Activated CD4-positive, alpha-beta T cell treated with anti-CD3 and anti-CD28 coated beads, Interleukin-2, amount 50 U/mL, for 48 hours (primary cell): ENCODE data around the gene GTF2A2.
"Not testable (repeated sequence)": the region's sequence is repeated elsewhere in the genome, so short reads cannot be mapped to it uniquely, and the experiment has no call there.

Experiments
- DNase-seq, 2 experiments: peaks; one replicate each; pipeline ENCODE4 v3.0.0-alpha.2; 2020

The GTF2A2 gene

DNA sequence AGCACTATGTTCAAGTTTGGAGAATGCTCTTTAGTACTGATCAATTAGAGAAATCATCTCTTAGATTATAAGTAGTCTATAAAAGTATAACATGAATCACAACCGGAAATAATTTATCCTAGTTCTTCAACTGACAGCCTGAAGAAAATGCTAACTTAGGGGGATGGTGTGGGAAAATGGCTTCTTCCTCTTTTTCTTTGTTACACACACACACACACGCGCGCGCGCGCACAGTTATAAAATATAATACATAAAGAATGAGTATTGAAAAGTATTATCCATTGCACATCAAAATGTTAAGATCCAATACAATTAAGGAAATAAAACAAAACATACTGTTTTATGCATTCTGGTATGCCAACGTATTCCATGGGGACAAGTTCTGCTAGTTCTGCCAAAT, 11.2 kb upstream of the GTF2A2 start:
- DNase-seq = no peak

DNA sequence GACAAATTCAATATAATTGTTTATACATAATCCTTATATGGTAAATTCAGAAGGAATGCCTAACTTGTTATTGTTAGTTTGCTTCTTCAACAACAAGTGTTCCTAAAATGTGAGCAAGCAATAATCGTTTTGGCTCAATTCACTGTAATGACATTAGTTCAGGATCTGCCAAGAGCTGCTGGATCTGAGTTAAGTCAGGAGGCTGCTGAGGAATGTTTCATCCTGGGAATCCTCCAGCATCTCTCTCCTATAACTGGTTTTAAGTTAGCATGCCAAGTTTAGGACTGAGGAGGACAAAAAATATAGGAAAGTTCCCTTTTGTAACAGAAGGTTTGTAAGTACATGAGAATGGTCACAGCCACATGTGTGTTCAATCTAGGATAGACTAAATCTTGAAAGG, 4.9 kb upstream of the GTF2A2 start:
- no peak for DNase-seq

DNA sequence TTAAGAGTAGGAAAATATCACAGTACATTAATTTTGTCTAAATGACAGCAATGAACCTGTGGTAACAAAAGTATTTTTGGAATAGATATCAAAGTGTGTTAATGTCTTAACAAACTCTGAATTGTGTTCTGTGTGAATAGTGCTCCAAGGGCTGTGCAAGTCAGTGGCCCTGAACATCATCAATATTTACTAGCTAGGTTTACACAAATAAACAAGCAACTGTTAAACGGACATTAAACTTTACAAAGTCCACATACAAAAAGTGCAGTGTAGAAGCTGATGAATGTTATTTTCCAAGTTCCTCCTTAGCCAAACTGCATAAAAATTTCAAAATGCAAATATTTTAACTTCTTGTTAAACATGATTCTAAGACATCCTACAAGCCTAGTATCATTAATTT, 2.1 kb upstream of the GTF2A2 start:
- no peak for DNase-seq

DNA sequence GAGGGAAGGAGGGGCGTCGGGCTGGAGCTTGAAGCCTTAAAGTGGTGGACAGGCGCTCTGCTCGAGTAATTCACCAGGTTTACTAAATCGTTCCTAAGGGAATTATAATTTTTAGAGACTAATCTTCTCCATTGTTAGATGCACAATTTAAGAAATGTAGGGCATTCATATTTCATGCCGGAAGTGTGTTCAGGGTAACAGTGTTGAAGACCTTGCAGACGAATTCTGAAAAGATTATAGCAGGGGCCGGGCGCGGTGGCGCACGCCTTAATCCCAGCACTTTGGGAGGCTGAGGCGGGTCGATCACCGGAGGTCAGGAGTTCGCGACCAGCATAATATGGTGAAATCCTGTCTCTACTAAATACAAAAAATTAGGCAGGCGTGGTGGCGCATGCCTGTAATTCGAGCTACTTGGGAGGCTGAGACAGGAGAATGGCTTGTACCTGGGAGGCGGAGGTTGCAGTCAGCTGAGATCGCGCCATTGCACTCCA, 365 bp upstream of the GTF2A2 start:
- DNase-seq = peak in 1 of 2 experiments; percentile 10

DNA sequence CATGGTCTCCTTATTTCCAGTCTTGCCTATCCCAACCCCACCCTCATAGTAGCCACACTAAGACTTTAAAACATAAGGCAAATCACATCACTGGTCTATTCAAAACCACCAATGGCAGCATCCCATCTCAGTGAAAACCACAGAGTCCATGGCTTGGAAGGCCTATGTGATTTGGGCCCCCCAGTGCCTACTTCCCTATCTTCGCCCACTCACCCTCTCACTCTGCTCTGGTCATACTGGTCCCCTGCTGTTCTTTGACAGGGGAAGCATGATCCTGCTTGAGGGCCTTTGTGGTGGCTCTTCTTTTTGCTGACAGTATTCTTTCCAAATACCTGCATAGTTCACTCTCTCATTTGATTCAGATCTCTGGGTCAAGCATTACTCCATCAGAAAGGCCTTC, 3.3 kb downstream of the GTF2A2 start:
- no peak for DNase-seq

DNA sequence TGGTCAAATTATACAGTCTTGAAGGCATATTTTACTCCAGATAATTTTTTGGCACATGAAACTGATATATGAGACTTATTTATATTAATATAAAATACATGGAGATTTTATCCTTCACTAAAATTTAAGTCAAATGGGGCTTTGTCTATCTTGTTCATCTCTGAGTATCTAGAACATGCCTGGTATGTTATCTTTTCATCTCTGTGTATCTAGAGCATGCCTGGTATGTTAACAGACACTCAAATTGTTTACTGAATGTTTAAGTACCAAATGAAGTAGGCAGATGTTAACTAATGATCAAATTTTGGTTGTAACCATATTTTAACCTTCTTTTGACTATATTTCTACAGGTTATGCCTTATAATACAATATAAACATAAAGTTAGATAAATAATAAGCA, 7.7 kb downstream of the GTF2A2 start:
- no peak for DNase-seq

DNA sequence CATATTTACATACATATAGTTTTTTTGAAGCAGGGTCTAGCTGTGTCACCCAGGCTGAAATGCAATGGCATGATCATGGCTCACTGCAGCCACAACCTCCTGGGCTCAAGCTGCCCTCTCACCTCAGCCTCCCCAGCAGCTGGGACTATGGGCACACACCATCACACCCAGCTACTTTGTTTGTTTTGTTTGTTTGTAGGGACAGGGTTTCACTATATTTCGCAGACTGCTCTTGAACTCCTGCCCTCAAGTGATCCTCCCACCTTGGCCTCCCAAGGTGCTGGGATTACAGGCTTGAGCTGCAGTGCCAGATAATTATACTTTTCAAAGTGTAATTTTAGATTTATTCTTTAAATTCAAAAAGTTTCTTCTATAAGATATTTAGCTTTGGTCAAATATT, 10.2 kb downstream of the GTF2A2 start:
- DNase-seq = no peak

DNA sequence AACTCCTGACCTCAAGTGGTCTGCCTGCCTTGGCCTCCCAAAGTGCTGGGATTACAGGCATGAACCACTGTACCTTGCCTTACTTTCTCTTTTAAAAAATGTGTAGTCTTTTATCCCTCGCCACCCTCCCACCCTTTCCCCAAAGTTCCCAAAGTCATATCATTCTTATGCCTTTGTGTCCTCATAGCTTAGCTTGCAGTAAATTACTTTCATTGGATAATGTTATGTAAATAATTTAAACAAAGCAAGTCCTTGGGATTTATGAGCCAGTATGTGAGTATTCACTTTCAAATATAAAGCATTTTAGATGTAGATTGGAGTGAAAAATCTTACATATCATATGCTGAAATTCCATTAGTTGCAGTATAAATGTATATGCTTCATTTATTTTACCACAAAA, 11.0 kb downstream of the GTF2A2 start:
- no peak for DNase-seq

DNA sequence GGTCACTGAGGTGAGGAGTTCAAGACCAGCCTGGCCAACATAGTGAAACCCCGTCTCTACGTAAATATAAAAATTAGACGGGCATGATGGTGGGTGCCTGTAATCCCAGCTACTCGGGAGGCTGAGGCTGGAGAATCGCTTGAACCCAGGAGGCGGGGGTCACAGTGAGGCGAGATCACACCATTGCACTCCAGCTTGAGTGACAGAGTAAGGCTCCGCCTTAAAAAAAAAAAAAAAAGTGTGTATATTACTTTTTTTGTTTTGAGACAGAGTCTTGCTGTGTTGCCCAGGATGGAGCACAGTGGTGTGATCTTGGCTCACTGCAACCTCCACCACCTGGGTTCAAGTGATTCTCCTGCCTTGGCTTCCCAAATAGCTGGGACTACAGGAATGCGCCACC, 11.5 kb downstream of the GTF2A2 start:
- not testable (repeated sequence) for DNase-seq

DNA sequence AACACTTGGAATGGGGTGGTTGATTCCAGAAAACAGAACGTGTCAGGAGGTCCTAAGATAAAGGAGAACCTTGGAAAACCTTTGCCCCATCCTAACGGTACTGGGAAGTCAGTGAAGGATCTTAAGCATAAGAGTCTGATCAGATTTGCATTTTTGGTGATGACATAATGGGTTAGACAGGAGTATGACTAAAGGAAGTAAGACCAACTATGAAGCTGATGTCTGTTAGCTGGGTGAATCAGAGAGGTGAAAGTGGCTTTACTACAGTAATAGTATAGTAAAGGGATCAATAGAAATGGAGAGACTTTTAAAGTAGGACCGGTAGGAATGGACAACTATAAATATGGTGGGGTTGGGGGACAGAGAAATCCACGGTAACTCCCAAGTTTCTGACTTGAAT, 12.6 kb downstream of the GTF2A2 start:
- no peak for DNase-seq

DNA sequence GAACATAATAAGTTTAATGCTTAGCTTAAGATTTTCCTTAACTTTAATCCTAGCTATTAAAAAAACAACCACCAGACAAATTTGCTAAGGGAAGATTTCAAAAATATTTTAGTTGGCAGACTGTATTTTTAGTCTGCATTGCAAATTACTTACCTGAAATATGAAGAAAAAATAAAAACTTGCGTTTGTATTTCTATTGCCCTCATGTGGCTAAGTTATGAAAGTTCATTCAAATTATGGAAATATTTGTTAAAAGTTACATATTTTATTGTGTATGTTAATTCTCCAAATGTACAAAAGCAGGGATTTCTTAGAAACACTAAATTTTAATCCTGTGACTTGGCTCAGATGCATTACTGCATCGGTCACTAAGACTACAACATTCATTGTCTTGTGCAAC, 15.0 kb downstream of the GTF2A2 start:
- no peak for DNase-seq

DNA sequence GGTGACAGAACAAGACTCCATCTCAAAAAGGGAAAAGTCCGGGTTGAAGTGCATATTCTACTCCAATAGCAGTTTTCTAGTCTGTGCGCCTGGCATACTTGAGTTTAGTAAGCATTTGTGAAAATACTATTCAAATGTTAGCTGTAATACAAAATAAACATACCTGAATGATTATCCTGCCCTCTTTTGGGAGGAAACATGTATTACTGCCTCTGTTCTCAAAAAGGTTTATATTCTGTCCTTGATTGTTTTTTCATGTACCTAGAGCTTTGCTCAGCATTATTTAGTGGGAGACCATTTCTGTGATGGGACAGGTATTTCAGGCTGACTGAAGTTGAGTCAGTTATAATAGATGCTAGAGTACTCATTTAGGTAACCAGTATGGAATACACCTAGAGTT, 19.8 kb downstream of the GTF2A2 start:
- not testable (repeated sequence) for DNase-seq

DNA sequence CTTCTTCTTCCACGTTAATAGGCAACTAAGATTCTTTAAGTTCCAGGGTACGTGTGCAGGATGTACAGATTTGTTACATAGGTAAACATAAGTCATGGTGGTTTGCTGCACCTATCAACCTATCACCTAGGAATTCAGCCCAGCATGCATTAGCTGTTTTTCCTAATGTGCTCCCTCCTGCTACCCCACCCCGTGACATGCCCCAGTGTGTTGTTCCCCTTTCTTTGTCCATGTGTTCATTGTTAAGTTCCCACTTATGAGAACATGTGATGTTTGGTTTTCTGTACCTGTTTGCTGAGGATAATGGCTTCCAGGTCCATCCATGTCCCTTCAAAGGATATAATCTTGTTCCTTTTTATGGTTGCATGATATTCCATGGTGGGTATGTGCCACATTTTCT, 21.1 kb downstream of the GTF2A2 start:
- no peak for DNase-seq

DNA sequence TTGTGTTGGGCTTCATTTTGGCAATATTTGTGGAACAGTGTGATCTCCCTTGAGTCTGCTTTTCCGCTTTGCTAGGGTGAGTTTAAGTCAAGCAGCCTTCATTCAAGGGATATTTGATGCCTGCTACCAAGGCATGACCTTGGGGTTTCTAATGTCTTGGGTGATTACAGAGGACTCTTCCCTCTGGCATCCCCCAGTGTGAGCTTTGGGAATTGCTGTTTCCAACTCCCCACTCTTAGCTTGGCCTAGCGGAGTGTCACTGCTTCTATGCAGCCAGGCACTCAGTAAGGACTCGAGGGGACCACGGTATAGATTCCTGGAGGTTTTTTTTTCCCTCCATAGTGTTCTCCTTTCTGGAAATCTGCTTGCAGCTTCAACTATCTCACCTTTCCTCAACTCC, 24.6 kb downstream of the GTF2A2 start:
- DNase-seq = no peak

DNA sequence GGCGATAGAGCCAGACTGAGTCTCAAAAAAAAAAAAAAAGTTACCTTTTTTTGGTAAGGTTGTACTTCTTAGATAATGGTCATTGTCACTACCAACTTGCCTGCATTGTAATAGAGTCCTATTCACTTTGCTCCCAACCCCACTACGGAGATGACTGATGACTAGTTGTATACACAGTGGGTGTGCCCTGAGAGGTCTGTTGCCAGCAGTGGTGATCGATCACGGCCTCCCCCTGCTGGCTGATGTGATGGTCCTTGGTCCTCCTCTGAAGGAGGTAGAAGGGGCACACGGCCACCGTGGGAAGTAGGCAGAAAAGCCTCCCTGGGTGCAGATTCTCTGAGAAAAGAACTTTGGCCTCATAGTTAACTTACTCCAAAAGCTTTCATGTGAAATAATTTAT, 35.0 kb downstream of the GTF2A2 start:
- peak; percentile 61 to 71 for DNase-seq

DNA sequence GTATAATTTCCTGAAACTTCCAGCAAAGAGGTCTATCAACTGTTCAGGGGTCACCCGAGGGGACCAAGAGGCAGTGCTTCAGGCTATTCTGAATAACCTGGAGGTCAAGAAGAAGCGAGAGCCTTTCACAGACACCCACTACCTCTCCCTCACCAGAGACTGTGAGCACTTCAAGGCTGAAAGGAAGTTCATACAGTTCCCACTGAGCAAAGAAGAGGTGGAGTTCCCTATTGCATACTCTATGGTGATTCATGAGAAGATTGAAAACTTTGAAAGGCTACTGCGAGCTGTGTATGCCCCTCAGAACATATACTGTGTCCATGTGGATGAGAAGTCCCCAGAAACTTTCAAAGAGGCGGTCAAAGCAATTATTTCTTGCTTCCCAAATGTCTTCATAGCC, 38.9 kb downstream of the GTF2A2 start:
- no peak for DNase-seq

DNA sequence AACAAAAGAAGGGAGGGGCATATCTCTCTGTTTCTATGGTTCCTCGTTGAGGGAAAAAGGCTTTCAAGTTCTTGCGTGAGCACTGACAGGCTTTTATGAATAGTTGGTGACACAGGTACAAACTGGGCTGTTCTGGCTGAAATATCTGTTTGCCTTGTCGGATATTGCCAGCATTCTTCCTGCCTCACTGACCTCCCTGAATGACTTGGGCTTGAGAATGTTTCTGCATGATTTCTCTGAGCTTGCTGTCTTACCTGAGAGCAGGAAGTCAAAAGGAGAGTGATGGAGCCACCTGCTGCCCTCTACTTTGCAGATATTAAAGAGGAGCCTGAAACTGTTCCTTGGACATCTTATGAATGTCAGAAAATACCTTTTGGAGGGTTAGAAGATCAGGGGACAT, 40.9 kb downstream of the GTF2A2 start:
- DNase-seq = no peak

DNA sequence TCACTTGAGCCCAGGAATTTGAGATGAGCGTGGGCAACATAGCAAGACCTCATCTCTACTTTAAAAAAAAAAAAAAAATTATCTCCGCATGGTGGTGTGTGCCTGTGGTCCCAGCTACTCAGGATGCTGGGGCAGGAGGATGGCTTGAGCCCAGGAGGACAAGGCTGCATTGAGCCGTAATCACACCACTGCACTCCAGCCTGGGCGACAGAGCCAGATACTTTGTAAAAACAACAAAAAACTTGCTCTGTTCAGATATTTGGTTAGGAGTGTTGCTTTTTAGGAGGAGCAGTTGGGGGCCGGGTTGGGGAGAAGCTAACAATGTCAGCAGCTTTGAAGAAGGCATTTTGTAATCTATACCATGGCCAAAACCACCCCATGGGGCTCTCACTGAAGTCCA, 41.7 kb downstream of the GTF2A2 start:
- DNase-seq = no peak

DNA sequence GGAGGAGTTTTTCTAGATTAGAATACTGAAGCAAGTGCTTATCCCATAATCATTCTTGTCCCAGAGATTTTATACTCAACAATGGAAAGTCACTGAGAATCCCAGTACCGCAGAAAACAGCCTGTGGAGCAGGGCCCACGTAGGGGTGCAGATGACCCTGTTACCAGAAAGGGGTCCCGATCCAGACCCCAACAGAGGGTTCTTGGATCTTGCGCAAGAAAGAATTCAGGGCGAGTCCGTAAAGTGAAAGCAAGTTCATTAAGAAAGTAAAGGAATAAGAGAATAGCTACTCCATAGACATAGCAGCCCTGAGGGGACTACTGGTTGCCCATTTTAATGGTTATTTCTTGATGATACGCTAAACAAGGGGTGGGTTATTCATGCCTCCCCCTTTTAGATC, 43.2 kb downstream of the GTF2A2 start:
- DNase-seq = no peak

DNA sequence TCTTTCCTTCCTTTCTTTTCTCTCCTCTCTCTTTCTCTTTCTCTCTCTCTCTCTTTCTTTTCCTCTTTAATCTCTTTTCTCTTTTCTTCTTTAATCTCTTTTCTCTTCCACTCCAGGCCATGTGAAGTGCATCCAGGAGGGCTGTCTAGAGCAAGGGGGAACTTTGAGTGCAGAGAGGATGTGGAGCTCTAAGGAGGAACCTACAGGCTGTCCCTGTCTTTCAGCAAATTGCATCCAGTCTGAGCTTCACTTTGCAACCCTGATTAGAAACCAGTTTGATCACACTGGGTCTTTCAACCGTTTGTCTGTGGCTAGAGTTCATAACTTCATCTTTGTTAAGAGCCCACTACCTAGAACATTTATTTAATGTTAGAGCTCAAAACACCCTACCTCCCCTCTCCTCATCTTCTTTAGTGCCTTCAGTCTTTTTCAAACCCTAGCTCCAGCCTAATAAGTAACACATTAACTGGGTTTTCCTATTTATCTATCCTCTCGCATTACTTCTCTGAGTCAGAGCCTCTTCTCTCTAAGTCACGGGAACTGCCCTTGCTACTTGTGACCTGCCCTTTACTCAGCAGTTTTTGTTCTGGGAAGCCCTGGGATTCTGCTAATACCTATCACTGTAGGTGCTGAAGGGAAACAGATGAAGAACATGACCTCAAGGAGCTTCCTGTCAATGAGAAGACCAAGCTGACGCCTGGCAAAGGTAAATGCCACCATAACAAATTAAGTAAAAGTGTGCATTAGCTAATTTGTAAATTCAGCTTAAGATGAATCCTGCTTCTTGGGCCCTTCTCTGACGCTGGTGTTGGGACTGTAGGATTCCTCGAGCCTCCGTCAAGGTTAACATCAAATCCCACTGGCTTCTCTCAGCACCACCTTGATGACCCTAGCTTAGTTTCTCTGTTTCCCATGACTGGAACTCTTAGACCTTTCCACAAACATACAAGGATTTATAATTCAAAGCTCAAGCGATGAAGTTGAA, 45.7 kb downstream of the GTF2A2 start, which contains the start of gene GCNT3:
Gene GCNT3, plus strand, starts transcription at position 508 of the 985 bp plus-strand sequence. CDS start 6,456 bp downstream, outside the sequence.
- DNase-seq = no peak

DNA sequence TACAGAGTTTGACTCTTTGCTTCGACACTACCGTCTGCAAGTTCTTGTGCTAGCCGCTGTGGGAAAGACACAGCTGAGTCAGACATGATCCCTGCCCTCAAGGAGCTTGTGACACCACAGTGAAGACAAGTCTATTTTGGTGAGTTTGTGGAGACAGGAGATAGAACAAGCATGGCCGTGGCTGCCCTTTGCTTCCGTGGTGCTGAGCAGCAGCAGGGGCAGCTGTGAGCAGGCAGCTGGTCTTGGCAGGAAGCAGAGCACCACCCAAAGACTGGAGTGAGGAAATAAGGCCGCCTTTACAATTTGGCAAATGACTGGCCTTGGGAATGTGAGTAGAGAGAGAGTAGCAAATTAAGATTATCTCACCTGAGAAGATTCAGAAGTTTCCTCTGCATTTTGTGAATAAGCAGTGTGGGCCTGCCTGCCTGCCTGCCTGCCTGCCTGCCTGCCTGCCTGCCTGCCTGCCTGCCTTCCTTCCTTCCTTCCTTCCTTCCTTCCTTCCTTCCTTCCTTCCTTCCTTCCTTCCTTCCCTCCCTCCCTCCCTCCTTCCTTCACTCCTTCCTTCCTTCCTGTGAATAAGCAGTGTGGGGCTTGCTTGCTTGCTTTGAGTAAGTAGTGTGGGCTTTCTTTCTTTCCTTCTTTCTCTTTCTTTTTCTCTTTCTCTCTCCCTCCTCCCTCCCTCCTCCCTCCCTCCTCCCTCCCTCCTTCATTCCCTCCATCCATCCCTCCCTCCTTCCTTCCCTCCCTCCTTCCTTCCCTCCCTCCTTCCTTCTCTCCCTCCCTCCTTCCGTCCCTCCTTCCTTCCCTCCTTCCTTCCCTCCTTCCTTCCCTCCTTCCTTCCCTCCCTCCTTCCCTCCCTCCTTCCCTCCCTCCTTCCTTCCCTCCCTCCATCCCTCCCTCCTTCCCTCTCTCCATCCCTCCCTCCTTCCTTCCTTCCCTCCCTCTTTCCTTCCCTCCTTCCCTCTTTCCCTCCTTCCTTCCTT, 47.3 kb downstream of the GTF2A2 start:
- no peak for DNase-seq

DNA sequence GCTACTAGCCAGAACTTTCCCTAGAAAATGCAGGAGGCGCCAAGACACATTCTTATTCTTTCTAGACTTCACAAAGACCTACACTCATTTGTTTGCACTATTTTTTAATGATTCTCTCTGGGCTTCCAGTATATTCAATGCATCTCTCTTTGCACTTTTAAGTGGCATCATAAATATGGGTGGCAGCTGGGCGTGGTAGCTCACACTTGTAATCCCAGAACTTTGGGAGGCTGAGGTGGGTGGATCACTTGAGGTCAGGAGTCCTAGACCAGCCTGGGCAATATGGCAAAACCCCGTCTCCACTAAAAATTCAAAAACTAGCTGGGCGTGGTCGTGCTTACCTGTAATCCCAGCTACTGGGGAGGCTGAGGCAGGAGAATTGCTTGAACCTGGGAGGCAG, 51.3 kb downstream of the GTF2A2 start:
- DNase-seq = no peak

DNA sequence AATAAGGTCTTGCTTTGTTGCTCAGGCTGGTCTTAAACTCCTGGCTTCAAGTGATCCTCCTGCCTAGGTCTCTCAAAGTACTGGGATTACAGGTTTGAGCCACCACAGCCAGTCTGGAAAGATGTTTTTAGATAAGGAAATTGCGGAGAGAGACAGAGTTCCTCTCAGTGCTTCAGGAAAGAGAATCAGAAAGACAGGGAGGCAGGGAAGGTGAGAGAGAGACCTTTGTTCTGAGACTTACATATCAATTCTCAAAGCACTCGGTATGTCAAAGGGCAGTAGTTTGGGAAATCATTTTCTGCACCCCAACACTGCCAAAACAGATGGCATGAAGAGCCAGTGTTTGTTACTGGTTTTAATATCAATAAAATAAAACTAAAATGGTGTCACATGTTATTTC, 58.9 kb downstream of the GTF2A2 start:
- no peak for DNase-seq
